ENCODE results near the gene RIC8B. TPM values are rescaled to one million over a fixed set of nuclear protein-coding genes. Genes with fewer than 3 reads are reported as not detected.

The RIC8B gene
- total RNA-seq, 1 experiment from 2014 or later: 15.5 TPM

DNA sequence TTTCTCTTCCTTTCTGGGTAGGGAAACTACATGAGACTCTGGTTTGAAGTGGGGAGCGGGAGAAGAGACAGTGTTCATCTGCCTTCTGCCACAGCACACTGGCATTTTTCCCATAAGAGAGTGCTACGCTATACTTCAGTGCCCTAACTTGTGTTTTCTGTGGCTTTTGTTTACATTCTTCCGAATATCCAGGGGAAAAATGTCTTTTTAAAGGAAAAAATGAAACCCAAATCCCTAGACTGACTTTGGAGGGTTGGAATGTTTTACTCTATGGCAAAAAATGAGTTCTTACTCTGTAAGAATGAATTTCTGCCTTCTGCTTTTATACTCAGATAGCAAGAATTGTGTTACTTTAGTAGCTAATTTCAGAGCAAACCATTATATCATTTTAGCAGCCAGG lies 93.2 kb downstream of the RIC8B start:
- DNase-seq (ENCODE audit: low read depth): no peak

DNA sequence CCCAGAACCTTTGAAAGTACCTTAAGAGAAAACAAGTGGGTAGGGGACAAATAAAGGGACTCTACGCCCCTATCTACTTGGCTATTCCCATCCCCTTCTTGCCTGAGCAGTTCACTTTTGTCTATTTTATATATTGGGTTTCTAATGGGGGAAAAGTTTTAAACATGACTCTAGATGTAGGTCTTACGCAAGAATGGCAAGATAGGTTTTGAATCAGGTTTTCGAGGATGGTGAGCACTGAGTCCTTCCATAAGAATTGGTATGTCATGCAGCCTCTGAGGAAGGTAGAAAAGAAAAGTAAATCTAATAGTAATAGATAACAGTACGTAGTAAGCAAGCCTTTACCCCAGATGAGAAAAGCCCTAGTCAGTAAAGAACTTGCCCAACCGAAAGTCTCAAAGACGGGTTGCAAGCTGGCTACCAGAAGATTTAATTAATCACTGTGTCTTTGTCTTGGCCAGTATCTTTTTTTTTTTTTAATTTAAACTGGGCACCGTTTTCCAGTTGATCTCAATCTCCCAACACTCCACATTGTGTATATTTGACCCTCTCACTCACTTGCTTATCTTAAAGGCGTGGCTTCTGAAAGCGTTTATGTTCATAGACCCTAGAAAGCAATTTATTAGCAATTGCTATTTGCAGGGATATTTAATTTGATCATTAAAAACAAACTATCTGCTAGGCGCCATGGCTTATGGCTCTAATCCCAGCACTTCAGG lies 94.7 kb downstream of the RIC8B start:
- no peak for DNase-seq (ENCODE audit: low read depth)

DNA sequence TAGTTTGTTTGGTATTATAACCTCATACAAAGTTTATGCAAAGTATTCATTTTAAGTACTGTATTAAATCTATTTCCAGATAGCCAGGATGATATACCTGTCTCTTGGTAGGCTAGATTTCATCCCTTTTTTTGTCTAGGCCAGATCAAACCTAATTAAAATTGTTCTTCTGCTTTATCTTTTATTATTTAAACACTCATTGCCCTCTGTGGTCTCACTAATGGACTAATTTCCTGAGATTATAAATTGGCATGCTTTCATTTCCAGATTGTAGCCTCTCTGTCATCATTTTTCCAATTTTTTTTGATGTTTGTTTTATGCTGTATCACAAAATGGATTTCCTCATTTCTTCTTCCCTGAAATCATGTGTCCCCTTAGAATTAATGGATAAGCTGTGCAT lies 95.6 kb downstream of the RIC8B start:
- DNase-seq (ENCODE audit: low read depth): no peak

DNA sequence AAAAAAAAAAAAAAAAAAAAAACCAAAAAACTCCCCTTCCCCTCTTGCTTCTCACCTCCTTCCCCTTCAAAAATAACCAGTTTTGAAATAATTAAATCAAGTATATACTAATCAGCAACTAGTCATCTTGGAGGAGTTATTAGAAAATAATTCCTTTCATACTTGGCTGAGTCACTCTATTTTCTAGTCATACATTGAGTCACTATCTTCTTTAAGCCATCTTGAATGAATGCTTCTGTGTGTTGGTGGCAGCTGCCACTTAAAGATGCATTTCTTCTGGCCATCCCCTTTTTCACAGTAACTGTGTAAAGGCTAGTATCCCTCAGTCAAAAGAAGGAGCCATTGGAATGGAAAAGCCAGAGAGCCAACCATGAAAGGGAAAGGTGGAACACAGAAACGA lies 97.0 kb downstream of the RIC8B start:
- no peak for DNase-seq (ENCODE audit: low read depth)

DNA sequence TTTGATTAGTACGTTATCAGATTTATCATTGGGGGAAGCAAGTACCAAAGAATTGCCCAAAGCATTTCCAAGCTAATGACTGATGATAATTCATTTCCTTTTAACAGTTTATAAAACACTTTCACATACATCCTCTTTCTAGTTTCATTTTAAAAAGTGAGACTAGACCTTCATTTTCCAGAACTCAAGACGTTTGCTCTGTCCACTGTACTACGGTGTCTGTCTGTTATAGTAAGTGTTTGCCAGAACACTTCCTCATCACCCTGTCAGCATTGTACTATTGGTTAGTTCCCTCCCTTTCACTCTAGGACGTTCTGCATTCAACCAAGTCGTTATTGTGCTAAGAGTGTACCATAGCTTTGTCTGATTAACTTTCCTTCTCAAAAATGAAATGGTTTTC lies 99.5 kb downstream of the RIC8B start:
- DNase-seq (ENCODE audit: low read depth): no peak

DNA sequence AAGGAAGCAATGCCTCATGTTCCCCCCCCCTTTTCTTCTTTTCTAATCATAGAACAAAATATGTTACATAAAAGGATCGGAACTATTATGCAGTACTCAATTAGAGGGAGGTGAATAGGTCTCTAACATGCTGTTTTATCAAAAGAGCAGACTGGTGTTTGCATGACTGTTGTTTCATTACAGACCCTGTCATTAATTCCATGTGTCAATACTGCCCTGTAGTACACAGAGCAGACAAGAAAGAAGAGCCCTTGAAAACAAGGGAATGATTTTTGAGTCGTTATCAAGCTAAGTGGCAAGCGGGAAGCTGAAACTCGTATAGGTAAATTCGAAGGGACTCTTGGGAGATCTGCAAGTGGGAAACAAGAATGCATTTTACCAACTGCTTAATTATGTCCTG lies 104.3 kb downstream of the RIC8B start:
- DNase-seq (ENCODE audit: low read depth): no peak

DNA sequence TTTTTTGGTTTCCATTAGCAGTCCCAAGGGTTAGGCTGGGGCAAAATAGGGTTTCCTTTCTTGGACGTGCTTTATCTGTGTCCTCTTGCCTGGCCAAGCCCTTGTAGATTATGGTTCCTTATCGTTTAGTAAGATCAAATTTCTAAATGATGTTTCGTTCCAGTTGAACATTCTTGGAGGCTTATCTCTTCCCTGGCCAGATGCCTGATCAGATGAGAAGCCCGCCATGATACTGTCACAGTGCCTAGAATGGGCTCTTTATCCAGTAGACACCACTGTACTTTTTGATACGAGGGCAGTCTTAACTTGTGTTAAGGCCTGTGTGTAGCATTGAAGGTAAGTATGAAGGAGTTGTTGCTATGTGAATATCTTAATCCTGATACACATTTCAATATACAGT lies 105.1 kb downstream of the RIC8B start:
- no peak for DNase-seq (ENCODE audit: low read depth)

DNA sequence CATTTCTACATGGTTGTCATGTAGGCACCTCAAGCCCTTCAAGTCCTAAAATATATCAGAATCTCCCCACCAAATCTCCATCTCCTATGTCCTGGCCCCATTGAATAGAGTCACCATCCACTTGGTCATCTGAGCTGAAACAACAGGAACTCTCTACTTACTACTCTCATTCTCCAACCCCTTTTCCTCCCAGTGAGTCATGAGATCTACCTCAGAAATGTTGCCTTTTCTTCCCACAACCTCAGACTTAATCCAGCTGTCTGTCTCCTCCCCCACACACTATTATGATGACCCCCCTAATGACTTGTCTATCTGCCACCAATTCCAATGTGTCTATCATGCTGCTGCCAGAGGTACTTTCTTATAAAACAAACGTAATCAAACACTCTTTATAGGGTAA lies 108.9 kb downstream of the RIC8B start:
- peak; percentile 47 for DNase-seq (ENCODE audit: low read depth)

DNA sequence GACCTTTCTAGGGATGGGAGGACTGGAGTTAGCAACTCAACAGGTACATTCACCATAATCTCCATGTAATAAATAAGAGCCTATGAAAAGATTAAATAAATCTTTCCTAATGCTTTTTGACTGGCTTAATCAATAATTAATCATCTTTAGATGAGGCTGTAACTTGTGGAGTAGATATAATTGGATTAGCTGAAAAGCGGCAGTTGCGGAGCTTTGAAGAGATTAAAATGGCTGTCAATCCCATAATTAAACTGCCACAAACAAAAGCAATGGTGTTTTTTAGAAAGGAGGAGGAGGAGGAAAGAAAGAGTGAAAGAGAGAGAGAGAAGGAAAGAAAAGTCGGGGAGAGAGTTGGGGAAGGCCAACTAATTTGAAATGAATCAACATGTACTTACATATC lies 110.5 kb downstream of the RIC8B start:
- no peak for DNase-seq (ENCODE audit: low read depth)

DNA sequence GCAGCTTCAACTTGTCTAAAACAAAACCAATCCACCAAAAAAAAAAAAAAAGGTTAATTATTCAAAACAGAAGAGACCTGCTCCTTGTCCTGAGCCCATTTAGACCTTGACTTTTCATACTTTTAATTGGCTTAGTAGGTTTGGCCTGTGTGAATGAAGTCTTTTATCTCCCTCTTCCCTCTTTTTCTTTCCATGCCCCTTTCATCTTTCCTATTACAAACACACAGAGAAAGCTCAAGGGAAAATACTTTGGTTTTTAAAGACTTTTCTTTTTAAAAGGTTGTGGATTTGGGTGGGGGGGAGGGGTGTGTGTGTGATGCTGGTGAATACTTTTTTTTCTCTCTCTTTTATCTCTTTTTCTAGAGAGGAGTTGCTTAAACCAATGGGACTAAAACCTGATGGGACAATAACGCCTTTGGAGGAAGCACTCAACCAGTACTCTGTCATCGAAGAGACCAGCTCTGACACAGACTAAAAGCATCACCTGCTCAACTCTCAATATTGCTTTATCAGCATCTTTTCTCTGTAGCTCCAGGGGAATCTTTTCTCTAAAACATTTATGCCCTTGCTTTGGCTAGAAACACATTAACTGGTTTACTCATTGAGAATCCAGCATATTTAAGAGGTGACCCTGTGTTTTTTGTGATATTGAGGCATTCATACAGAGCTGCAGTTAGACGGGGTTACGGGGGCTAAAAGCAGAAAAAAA lies 111.2 kb downstream of the RIC8B start:
- DNase-seq (ENCODE audit: low read depth): no peak

DNA sequence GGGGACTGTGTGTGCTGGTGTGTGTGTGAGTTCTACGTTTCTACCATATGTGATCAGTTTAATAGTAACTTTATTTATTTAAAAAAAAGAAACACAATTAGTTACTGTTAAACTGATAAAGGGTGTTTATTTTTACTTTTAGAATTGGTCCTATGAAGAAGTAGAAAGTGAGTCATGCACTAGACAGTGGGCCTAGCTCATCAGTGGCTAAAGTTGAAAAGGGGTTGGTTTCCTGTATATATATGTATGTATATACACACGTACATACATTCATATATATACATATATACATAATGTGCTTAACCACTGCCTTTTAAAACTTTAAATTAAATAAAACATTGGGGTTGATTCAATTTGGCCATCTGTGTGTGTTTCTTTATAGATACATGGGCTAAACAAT lies 112.5 kb downstream of the RIC8B start:
- no peak for DNase-seq (ENCODE audit: low read depth)

DNA sequence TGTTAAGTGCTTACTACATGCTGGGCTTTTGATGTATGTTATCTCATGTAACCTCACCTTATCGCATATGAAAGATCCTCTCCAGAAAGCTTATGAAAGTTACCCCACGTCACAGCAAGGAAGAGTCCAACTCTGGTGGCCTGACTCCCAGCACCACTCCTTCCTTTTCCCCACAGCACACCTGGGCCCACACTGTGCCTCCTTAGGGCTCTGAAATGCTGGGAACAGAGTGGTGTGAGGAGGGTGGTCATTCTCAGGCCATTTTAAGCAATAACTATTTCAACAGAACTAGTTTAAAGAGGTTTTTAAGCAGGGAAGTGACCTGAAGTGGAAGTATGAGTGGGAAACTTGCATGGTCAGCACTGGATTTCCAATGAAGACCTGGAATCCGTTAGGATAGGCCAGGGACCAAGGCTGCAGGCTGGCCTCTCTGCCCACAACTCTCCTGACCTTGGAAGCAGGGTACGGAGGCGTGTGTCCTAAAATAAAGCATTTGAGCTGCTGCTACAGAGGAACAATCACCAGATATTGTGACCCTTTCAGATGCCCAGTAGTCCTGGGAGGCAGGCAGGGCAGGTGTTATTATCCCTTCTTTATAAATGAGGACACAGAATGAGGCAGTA lies 114.0 kb downstream of the RIC8B start:
- DNase-seq (ENCODE audit: low read depth): no peak

DNA sequence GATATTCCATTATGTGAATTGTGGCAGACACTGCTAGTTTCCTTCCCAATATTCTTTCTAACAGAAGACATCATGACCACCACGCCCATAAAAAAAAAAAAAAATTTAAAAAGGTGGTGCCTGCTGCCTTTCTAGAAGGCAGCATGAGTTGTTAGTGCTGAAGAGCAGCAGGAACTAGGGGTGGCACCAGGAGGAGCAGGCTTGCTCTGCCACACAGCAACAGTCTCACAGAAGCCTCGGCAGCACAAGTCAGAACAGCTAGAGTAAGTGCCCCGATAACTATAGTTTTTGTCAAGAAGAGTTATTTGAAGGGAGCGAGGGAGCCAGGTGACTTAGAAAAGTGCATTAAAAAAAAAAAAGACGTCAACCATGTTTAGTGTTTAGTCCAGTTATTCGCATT lies 114.8 kb downstream of the RIC8B start:
- DNase-seq (ENCODE audit: low read depth): no peak

DNA sequence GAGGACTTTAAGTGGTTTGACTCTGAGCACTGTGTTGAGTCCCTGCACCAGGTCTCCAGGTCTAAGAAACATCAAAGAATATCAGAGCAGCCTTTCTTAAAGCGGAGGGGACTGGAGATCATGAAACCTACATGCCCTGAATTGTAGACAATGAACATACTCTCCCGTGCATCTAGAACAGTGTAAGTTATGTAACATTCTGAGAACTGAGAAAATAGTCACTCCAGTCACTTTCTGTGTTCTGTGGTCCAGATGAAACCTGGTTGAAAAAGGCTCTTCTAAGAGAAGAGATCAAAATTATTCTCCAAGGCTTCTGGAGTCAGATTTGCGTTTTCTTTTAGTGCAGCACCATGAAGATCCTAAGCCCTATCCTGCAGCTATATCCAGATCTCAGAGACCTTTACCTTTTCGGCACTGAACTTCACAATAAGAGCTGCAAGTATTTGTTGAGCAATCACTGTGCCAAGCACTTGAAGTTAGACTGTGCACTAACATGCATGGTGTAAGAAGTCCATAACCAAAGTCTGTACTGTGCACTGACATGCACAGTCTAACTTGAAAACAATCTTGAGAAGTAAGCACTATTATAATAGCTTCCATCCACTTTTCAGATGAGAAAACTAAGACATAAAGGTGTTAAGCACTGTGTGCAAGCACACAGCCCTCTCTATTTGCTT lies 115.6 kb downstream of the RIC8B start:
- no peak for DNase-seq (ENCODE audit: low read depth)

DNA sequence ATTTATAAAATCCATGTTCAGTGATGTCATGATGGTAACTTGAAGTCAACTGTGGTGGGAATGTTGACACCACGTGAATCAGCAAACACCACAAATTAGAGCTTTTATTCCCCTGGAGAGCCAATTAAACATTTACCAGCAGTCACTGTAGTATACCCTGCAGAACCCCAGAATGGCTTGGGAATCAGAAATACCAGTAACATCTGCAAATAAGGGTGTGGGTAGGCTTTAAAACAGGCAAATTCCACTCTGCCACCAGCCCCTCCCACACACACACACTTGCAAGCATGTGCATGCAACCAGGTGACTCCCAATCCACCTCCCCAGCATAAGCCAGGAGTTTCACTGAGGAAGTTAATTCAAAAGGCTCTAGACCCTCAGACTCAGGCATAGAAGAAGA lies 117.6 kb downstream of the RIC8B start:
- DNase-seq (ENCODE audit: low read depth): no peak

DNA sequence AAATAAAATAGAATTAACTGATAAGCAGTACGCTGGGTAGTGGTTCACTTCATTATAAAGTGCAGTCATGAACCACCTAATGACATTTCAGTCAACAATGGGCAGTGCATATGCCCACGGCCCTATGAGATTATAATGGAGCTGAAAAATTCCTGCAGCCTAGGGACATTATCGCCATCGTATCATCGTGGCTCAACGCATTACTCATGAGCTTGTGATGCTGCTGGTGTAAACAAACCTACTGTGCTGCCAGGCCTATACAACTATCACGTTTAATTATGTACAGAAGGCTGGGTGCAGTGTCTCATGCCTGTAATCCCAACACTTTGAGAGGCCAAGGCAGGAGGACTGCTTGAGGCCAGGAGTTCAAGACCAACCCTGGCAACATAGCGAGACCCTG lies 119.0 kb downstream of the RIC8B start:
- no peak for DNase-seq (ENCODE audit: low read depth)

DNA sequence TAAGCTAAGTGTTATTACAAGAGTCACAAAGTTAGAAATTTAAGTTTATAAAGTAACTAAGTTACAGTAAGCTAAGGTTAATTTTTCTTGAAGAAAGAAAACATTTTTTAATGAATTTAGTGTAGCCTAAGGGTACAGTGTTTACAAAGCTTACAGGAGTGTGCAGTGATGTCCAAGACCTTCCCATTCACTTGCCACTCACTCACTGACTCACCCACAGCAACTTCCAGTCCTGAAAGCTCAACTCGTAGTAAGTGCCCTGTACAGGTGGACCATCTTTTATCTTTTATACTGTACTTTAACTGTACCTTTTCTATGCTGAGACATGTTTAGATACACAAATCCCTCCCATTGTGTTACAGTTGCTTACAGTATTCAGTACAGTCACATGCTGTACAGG lies 120.3 kb downstream of the RIC8B start:
- DNase-seq (ENCODE audit: low read depth): no peak

DNA sequence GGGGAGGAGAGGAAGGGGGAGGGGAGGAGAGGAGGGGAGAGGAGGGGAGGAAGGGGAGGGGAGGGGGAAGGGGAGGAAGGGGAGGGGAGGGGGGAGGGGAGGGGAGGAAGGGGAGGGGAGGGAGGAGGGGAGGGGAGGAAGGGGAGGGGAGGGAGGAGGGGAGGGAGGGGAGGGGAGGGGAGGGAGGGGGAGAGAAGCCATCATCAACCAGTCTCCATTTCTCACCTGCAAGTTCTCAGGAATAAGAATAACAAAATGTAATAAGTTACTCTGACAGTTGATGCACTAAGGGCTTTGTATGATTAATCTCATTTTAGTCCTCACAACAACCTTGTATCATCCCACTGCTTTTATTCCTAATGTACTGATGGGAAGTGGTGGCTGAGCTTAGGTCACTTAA lies 122.1 kb downstream of the RIC8B start:
- DNase-seq (ENCODE audit: low read depth): no peak

DNA sequence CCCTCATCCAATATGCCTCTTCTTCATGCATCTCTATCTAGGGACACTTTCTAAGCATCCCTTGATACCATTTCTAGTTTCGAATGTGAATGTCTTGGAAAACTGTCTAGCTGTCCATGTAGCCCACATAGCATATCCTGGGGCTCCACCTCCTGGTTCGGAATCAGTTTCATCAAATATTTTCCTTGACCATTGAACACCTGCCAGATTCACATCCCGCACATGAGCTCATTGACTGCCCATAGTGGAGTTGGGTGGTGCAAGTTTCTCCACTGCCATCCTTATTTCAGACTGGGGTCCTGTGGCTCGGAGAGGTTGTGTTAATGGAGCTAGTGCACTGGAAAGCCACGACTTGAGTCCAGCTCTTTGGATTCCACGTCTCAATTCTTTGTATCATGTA lies 122.6 kb downstream of the RIC8B start:
- no peak for DNase-seq (ENCODE audit: low read depth)

DNA sequence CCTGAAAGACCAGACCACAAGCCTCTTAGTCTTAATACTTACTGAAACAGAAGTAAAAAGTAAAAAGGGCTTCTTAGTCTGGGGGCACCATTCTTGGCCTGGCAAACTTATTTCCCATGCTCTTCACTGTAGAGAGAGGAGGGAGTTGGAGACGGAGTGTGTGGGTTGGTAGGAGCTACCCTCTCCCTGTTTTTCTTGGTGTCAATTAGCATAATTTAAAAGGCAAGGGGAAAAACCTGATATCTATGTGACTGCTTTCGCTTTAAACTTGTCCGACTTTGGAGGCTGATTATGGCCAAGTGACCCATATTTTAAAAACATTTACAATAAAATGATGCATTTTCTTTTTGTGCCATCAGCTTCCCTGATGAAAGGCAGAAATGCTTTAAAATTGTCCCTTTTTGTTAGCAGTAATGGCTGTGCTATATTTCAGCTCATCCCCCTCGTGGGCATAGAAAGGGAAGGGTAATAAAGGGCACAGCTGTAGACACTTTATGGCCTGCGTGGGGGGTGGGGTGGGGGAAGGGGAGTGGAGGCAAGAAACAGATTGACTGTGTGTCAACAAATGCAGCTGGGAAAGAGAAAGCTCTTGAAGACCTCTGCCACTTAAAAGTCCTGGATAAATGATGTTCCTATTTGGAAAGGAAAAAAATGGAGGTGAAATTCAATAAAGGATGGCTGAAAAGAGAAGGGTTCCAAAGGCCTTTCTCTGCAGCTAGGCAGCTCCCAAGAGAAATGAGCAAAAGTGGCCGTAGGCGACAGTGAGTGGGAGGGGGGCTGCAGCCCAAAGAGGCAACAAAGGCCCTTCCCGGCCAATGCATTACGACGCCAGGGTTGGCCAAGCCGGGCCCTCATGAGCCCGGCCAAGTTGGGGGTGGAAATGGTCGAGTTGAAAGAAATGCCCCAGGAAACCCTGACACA lies 123.8 kb downstream of the RIC8B start:
- no peak for DNase-seq (ENCODE audit: low read depth)

DNA sequence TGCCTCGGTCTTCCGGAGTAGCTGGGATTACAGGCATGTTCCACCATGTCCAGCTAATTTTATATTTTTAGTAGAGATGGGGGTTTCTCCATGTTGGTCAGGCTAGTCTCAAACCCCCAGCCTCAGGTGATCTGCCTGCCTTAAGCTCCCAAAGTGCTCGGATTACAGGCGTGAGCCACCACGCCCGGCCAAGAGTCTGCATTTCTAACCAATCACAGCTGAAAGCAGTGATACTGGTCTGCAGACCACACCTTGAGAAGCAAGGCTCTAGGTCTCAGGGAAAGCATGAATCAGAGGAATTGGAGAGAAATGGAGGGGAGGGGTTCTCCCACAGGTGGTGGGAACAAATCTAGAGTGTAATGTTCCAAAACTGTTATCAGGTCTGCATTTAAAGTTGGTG lies 126.1 kb downstream of the RIC8B start:
- no peak for DNase-seq (ENCODE audit: low read depth)

DNA sequence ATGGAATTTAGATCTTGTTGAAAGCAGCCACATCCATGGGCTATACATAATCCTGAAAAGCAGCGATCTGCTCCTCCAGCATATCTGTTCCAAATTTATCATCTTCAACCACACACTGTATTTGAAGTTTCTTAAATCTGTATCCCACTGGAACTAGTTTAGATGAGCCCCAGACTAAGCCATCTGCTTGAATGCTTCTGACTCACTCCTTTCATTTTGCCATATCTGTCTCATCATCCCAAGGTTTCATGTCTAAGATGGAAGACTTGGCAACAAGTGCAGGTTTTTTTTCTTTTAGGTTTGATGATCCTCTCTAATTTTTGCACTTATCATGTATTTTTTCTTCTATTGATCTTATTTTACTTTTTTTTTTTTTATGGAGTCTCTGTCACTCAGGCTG lies 126.8 kb downstream of the RIC8B start:
- DNase-seq (ENCODE audit: low read depth): peak; percentile 34
